Chondrocyte (in vitro differentiated cells): Measurements from ENCODE around the gene CEP68. TPM values are rescaled to one million over a fixed set of nuclear protein-coding genes. Genes with fewer than 3 reads are reported as not detected.

Experiments
- DNase-seq: peaks from one replicate; pipeline ENCODE4 v3.0.0; 2021; ENCODE audit warnings: mixed read lengths, low spot score
- H3K27ac Mint-ChIP-seq: one replicate; pipeline ENCODE4 v1.8.0; 2021; ENCODE audit warnings: mild to moderate bottlenecking, moderate library complexity, mixed read lengths; ENCODE audit not compliant: unreplicated experiment
- H3K27me3 Mint-ChIP-seq: 2 replicates; pipeline ENCODE4 v1.8.0; 2021; ENCODE audit warnings: low read depth, mixed read lengths
- H3K36me3 Mint-ChIP-seq: 2 replicates; pipeline ENCODE4 v1.8.0; 2021; ENCODE audit warnings: low read depth, mixed read lengths
- H3K4me1 Mint-ChIP-seq: 2 replicates; pipeline ENCODE4 v1.8.0; 2021; ENCODE audit warnings: low read depth, mild to moderate bottlenecking, mixed read lengths
- H3K4me3 Mint-ChIP-seq: one replicate; pipeline ENCODE4 v1.8.0; 2021; ENCODE audit warnings: mild to moderate bottlenecking, moderate library complexity, mixed read lengths; ENCODE audit not compliant: unreplicated experiment
- H3K9me3 Mint-ChIP-seq: 2 replicates; pipeline ENCODE4 v1.8.0; 2021; ENCODE audit warnings: low read depth, mixed read lengths
- CTCF ChIP-seq: fragments of 200-600 bp; sonication (generic); IDR thresholded peaks from 2 replicates; pipeline ENCODE4 v1.5.0; 2021; ENCODE audit warnings: antibody characterized with exemption, mild to moderate bottlenecking, moderate library complexity
- total RNA-seq: library from RNA; stranded (reverse); gene quantifications from 3 replicates; pipeline ENCODE4 v1.2.1, GENCODE V29; 2021

The CEP68 gene
- total RNA-seq, 1 donor from 2014 or later: 12.2 TPM

DNA sequence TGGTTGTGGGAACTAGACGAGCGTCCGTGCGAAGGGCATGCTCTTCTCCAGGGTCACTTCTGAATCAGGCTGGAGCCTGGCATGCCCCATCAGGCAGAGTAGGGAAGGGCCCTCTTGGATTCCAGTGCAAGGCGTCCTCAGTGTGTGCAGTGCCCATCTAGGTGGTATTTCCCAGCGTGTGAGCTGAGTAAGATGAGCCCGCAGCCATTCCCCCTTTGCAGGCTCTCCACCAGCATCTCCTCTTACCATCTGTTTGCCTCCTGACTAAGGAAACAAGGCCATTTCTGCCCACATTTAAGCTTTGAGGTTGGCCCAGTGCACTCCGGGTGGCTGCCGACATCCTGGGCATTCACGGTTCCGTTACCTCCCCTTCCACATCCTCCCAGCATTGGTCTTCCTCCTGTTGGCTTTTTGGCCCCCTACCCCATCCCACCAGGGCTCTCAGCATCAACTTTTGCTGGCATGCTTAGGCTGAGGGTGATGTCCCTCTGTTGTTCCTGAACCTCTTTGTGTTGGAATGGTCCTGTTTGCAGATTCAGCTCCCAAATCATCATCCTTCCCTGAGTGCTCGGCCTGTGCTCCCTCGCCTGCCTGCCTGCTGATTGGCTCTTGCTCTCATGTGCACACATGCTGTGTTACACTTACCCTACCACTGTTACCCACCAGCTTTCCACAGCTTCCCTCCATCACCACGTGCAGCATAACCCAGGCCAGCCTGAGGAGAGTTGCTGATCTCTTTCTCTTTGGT is 11.8 kb downstream of the CEP68 start:
- Mint-ChIP-seq H3K4me3 (no peak overlapping the region), H3K4me1 (peaks cover 58% of the 10 kb centered on the region), H3K27ac (no peak overlapping the region), H3K36me3 (peaks cover 8% of the 10 kb centered on the region), H3K27me3 (no peaks in the 10 kb centered on the region), H3K9me3 (no peaks in the 10 kb centered on the region)
- no peak for TF ChIP-seq CTCF
- DNase-seq: no peak

GRCh38 chr2:65069439-65069824 is 13.2 kb downstream of the CEP68 start:
- H3K4me1 Mint-ChIP-seq: peaks cover 44% of the 10 kb centered on the region
- no peaks in the 10 kb centered on the region for H3K9me3 Mint-ChIP-seq
- H3K4me3 Mint-ChIP-seq: no peak overlapping the region
- H3K36me3 Mint-ChIP-seq: peaks cover 13% of the 10 kb centered on the region
- no peak for DNase-seq
- no peaks in the 10 kb centered on the region for H3K27me3 Mint-ChIP-seq
- no peak for TF ChIP-seq CTCF
- peak overlapping the region; percentile 36 for H3K27ac Mint-ChIP-seq

- no peak for DNase-seq
- Mint-ChIP-seq H3K4me3 (no peak overlapping the region), H3K27ac (peak overlapping the region; percentile 94), H3K27me3 (no peaks in the 10 kb centered on the region), H3K4me1 (peaks cover 35% of the 10 kb centered on the region), H3K36me3 (peaks cover 13% of the 10 kb centered on the region), H3K9me3 (no peaks in the 10 kb centered on the region)
- peak; percentile 59 for TF ChIP-seq CTCF
Observed at GRCh38 chr2:65070172-65070830, 14.1 kb downstream of the CEP68 start.

DNA sequence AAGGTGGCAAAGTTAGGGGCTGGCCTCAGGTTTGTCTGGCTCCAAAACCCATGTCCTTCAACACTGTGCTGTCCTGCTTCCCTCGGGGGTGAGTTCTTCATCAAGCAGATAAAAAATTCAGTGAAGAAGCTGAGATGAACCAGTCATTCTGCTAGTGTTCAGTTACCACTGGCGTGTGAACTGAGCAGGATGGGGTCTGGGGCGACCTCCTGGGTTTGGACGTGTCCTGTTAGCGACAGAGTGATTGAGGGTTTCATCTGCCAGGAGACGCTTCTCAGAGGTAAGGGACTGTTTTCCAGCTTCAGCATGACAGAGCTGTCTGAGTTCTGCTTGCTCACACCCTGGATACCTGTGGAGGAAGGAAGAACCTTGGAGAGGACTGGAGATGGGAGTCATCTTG is 14.6 kb downstream of the CEP68 start:
- no peak for DNase-seq
- H3K27ac Mint-ChIP-seq: peak overlapping the region; percentile 94

More for the DNA sequence above, 14.6 kb downstream of the CEP68 start:
- peaks cover 13% of the 10 kb centered on the region for H3K36me3 Mint-ChIP-seq
- H3K9me3 Mint-ChIP-seq: no peaks in the 10 kb centered on the region
- no peak overlapping the region for H3K4me3 Mint-ChIP-seq
- TF ChIP-seq CTCF: no peak
- peaks cover 35% of the 10 kb centered on the region for H3K4me1 Mint-ChIP-seq
- no peaks in the 10 kb centered on the region for H3K27me3 Mint-ChIP-seq
